NCI-H2196 treated with DMSO at 0.1 percent for 48 hours (cell line): ENCODE results near the gene KPRP.

Experiments used
- DNase-seq: peaks from one replicate; lab custom pipeline; 2025; ENCODE audit not compliant: unreplicated experiment; lab: John Stamatoyannopoulos, UW

The KPRP gene, protein sequence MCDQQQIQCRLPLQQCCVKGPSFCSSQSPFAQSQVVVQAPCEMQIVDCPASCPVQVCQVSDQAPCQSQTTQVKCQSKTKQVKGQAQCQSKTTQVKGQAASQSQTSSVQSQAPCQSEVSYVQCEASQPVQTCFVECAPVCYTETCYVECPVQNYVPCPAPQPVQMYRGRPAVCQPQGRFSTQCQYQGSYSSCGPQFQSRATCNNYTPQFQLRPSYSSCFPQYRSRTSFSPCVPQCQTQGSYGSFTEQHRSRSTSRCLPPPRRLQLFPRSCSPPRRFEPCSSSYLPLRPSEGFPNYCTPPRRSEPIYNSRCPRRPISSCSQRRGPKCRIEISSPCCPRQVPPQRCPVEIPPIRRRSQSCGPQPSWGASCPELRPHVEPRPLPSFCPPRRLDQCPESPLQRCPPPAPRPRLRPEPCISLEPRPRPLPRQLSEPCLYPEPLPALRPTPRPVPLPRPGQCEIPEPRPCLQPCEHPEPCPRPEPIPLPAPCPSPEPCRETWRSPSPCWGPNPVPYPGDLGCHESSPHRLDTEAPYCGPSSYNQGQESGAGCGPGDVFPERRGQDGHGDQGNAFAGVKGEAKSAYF

DNA sequence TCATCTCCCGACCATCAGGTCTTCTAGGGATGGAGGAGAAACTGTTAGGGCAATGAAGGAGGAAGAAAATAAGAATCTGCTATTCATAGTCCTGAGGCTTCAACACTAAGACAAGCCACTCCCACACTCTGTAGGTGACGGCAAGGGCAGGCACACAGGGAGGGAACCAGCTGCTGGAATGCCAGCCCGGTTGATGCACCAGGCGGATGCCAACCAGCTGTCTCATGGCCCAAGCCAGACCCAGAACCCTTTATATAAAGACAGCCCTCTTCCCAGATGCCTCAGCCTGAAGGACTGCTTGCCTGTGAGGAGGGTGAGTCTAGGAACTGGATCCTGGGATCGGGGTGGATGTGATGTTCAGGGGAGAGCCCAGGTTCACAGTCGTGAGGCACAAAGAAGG, at the start of gene KPRP:
TSS of gene KPRP (plus strand) at position 279 of the 400 bp plus-strand sequence. CDS start 1,564 bp downstream, outside the sequence.
- DNase-seq = no peak

- DNase-seq = no peak
Measured at GRCh38 chr1:152718238-152718637, 39.6 kb upstream of the KPRP start.

DNA sequence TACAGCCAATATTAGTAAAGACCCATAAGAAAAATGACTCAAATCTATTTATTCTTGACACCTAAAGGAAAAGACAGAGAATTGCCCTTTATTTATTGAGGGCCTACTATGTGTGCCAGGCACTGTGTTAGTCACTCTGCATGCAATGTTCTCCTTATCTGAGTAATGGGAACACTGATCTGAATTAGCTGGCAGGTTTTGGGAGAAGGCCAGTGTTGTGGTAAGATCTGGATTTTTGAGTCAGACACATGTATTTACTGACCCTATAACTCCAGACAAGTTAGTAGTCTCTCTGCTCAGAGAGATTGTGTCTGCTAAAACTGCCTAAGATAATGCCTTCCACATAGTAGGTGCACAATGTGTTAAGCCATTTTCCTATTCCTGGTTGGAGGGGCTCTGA, 32.6 kb upstream of the KPRP start:
- no peak for DNase-seq

DNA sequence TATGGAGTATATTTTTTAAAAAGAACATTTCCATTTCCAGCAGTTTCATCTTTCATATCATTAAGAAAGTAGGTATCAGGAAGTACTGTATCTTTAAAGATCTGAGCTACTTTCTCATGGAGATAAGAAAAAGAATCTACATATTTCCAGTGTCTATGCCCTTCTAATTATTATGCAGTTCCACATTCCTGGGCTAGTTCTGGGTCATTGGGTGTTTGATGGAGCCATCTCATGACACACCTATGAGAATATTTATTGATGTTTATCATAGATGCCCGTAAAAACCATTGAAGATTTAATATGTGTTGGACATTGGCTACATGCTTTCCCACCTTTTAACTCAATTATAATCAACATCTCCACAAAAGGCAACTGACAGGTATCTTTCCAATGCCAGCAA, 28.8 kb upstream of the KPRP start:
- no peak for DNase-seq

DNA sequence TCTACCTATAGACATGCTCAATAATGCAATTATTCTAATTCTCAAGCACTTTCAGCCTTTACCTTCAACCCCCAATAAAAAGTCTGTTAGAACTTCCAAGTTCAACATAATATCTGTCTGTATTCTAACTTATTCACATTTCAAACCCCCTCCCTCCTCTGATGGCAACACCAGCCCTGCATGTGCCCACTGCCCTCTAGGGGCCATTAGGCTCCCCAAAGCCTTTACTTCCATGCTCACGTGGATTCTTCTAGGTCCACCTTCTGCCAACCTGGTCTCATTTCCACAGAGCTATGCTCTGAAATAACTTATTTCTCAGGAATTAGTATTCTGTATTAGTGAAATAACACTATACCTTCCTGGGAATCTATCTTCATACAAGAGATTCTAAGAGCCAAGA, 22.2 kb upstream of the KPRP start:
- DNase-seq = no peak

GRCh38 chr1:152737997-152738396, 19.8 kb upstream of the KPRP start:
- no peak for DNase-seq

DNA sequence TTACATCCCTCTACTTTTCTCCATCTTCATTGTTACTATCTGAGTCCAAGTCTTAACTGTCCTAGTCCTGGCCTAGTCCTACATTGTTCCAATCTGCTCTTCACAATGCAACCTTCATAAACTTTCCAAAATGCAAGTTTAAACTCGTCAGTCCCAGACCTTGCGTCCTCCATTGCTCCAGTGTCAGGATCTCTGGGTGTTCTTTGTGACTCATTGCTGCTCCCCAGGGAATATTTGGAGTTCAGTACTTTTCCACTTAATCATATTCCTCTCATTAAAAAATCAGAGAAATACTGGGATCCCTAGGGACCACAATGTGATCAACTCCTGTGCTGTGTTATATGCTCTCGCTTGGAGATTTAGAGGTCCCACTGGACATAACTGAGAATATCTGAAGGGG, 18.0 kb upstream of the KPRP start:
- DNase-seq = no peak

- DNase-seq = no peak
Measured at GRCh38 chr1:152741656-152742055, 16.2 kb upstream of the KPRP start.

GRCh38 chr1:152743371-152744145, 14.3 kb upstream of the KPRP start:
- DNase-seq = no peak

GRCh38 chr1:152745289-152745704, 12.5 kb upstream of the KPRP start:
- DNase-seq = no peak

- DNase-seq = no peak
Measured at GRCh38 chr1:152745765-152746444, 11.9 kb upstream of the KPRP start.

- DNase-seq = no peak
Measured at GRCh38 chr1:152747831-152748230, 10.0 kb upstream of the KPRP start.

DNA sequence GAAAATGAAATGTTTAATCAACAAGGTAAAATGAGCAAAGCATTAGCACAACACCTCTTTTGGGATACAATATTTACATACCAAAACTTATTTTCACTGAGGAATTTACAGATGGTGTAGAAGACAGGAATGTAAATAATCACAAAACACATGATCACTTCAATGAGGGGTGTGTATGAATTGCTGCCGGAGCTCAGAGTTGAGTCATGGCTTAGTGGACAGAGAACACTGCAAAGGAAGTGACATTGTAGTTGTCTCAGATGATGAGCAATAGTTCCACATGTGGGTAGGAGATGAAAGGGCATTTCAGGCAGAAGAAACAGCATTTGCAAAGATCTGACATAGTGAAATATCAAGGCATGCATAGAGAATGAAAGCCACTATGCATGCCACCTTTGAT, 5.6 kb upstream of the KPRP start:
- DNase-seq = no peak

- no peak for DNase-seq
Measured at GRCh38 chr1:152753586-152753985, 4.2 kb upstream of the KPRP start.

- no peak for DNase-seq
Measured at GRCh38 chr1:152756872-152757271, 953 bp upstream of the KPRP start.

DNA sequence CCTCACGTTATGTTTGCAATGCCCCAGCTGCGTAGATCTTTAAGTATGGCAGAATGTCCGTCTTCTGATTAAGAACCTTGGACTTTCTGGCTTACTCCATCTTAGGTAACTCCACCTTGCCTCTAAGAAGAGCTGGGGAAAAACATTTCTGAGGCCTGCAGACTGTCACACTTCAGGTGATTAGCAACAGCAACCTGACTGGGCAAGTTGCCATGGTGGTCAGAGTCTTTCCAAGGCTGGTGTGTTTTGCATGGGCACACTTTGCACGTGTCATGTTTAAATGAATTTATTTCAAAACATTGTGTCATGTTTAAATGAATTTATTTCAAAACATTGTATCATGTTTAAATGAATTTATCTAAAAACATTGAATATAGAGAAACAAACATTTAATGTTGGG, 811 bp downstream of the KPRP start:
- no peak for DNase-seq

DNA sequence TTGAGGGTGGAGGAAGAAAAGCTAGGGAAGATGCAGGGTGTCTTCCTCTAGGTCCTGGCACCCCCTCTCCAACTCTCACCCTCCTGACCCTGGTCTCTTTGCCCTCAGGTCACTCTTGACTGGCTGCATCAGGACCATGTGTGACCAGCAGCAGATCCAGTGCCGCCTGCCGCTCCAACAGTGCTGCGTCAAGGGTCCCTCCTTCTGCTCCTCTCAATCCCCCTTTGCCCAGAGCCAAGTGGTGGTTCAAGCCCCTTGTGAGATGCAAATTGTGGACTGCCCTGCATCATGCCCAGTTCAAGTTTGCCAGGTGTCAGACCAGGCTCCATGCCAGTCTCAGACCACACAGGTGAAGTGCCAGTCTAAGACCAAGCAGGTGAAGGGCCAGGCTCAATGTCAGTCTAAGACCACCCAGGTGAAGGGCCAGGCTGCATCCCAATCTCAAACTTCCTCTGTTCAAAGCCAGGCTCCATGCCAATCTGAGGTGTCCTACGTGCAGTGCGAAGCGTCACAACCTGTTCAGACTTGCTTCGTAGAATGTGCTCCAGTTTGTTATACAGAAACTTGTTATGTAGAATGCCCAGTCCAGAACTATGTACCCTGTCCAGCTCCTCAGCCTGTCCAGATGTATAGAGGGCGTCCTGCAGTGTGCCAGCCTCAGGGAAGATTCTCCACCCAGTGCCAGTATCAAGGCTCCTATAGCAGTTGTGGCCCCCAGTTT, 1.8 kb downstream of the KPRP start:
- DNase-seq = no peak

- no peak for DNase-seq
Measured at GRCh38 chr1:152760551-152761190, 2.8 kb downstream of the KPRP start.

GRCh38 chr1:152761609-152762213, 3.9 kb downstream of the KPRP start:
- no peak for DNase-seq
